AG04449 (cell line): ENCODE data around the gene ANGEL2.

Experiments used
- CTCF ChIA-PET: fragments of 350-600 bp; formaldehyde crosslinking; extraction: SDS; loops from one replicate; lab custom pipeline; 2021; ENCODE audit warnings: antibody characterized with exemption; lab: Yijun Ruan, JAX
- POLR2A ChIA-PET: fragments of 400-600, 350-600 bp; formaldehyde crosslinking; extraction: SDS; loops from one replicate; lab custom pipeline; 2020; ENCODE audit warnings: antibody characterized with exemption, inconsistent platforms; lab: Yijun Ruan, JAX
- DNase-seq: peaks from one replicate; pipeline ENCODE4 v3.0.0-alpha.2; 2010; ENCODE audit warnings: low read depth, low spot score
- H3K4me3 ChIP-seq: 2 replicates; pipeline ENCODE4 v1.5.1; 2011; ENCODE audit warnings: low read depth, mild to moderate bottlenecking, control low read depth, low read length
- TF ChIP-seq, protein P1 (sequence below): IDR thresholded peaks from one replicate; pipeline ENCODE4 v1.5.1; 2011; ENCODE audit warnings: mild to moderate bottlenecking, moderate library complexity, low read length, control low read depth, inconsistent platforms; ENCODE audit not compliant: insufficient read depth; ENCODE audit errors: missing control alignments

The ANGEL2 gene

DNA sequence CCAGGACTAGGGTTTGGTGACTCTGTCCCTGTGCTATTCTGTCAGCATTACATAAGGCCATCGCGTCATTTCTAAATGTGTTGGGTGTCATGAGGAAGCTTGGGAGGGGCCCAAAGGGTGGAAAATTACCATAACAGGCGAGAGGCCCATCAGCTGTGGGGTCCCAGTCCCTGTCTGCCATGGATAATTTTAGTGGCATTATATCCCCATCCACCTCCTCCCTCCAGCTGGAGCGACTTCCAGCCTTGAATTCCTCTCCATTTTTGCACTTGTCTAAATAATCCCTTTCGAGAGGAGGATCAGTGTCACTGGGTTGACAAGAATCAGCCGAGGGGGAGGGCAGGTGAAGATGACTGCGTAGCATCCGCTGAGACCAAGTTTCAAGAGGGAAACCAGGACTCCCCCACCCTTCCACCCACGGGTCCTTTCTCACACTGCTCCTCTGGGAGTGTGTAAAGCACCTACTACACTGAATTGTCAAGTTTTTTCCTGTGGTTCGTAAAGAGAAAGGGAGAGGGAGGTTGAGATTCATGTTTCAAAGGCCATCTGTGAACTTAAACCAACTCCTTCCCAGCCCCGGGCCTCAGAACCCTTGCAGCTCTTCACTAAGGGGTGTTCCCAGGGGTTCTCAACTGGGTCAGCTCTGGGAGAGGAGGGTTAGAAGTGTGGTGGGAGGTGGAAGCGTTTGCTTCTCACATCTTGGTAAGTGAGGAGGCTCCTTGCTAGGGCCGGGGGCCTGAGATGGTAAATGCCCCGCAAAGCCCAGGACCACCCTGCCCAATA, 36.1 kb downstream of the ANGEL2 start:
- no peak for DNase-seq
- ChIA-PET CTCF (interaction anchor here (1.0 to 2.1 kb wide), 3 partner anchors 12 to 16 kb away, joined by 3 to 11 read pairs (median 7); no protein-coding TSS in a partner anchor), POLR2A (no interaction called here)
- TF ChIP-seq, protein P1, sequence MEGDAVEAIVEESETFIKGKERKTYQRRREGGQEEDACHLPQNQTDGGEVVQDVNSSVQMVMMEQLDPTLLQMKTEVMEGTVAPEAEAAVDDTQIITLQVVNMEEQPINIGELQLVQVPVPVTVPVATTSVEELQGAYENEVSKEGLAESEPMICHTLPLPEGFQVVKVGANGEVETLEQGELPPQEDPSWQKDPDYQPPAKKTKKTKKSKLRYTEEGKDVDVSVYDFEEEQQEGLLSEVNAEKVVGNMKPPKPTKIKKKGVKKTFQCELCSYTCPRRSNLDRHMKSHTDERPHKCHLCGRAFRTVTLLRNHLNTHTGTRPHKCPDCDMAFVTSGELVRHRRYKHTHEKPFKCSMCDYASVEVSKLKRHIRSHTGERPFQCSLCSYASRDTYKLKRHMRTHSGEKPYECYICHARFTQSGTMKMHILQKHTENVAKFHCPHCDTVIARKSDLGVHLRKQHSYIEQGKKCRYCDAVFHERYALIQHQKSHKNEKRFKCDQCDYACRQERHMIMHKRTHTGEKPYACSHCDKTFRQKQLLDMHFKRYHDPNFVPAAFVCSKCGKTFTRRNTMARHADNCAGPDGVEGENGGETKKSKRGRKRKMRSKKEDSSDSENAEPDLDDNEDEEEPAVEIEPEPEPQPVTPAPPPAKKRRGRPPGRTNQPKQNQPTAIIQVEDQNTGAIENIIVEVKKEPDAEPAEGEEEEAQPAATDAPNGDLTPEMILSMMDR = no peak
- H3K4me3 ChIP-seq = no peak overlapping the region

DNA sequence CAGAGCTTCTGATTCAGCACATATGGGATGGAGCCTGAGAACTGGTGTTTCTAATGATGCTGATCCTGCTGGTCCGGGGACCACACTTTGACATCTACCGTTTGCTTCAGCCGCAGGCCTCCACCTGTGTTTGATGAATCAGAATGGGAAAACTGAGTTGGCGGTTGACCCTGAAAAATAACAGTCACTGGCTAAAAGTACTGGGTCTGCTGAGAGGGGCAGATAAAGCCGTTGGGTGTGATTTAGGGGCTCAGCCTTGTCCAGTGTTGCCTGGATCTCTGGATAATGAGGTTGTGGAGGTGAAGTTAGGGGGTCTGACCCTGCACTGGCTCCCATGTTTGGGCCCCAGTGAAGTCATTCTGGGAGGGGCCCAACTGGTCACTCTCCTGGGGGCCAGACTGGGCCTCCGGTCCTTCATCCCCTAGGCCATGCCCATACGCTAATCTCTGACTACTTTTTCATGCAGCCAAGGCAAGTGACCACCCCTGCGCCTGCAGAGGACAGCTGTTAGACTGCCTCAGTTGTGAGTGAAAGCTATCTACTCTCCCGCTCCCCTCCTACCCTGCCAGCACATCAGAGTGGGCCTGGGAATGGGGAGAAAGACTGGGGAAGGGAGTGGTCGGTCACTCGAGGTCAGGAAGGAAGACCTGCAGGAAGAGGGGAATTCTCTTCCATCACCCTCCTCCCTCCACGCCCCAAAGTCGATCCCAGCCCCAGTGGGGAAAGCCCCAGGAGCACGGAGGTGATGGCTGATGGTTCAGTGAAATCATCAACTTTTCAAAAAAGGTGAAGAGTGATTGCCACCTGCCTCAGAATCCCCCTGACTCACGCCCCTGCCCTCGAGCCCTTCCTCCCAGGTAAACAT, 37.7 kb downstream of the ANGEL2 start:
- CTCF ChIA-PET = interaction anchor here (1.3 to 2.1 kb wide), 2 partner anchors 10 to 11 kb away, joined by 11 read pairs; no protein-coding TSS in a partner anchor
- POLR2A ChIA-PET = no interaction called here
- no peak for DNase-seq
- H3K4me3 ChIP-seq = no peak overlapping the region
- TF ChIP-seq, protein P1 = no peak

DNA sequence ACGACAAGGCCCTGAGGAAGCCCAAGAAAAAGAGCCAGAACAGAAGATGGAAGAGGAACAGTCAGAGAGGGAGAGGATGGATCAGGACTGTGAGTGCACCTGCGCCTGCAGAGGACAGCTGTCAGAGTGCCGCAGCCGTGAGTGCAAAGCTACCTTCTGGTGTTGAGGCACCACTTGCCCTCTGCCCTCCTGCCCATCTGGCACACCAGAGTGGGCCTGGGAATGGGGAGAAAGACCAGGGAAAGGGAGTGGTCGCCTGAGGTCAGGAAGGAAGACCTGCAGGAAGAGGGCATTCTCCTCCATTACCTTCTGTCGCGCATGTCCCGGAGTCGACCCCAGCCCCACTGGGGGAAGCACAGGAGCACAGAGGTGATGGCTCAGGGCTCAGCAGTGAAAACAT, 39.1 kb downstream of the ANGEL2 start:
- ChIA-PET POLR2A (no interaction called here), CTCF (interaction anchor here (0.8 to 1.5 kb wide), 3 partner anchors 9 to 161 kb away, joined by 3 to 11 read pairs (median 8); no protein-coding TSS in a partner anchor)
- TF ChIP-seq, protein P1 = no peak
- H3K4me3 ChIP-seq = no peak overlapping the region
- DNase-seq = no peak

DNA sequence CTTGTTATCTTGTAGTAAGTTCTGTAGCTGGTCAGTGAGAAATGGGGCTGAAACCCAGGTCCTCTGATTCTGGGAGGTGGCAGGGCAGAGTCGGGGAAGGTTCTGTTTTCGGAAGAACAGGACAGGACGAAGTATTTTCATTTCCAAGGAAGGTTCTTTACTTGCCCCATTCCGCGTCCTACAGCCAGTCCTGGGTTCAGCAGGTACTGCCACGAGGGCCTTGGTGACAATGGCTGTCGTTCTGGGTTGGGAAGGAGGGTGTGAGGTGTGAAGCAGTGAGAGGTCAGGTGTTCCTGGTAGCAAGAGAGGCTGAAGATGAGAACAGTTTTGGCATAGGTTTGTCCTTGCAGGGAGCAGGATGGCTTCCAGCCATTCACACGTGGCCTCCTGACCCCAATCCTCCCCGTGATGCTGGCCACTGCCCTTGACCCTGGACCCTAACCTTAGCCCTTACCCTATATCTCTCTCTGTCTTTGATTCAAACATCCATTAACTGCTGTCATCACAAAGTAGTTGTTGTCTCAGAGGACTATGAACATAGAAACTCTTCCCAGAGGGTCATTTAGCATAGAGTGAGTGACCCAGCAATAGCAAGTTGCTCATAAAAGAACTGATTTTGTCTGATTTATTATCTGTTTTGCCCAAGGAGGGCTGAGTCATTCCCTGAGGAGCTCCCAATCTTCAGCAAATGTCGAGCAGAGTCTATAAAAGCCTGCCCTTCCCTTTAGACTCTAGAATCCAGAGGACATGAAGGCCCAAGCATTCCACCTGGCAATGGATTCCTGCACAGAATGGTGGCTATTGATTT, 40.4 kb downstream of the ANGEL2 start:
- no peak overlapping the region for H3K4me3 ChIP-seq
- TF ChIP-seq, protein P1 = no peak
- ChIA-PET POLR2A (no interaction called here), CTCF (interaction anchor here (0.7 to 1.5 kb wide), 2 partner anchors 8 to 11 kb away, joined by 3 to 8 read pairs; no protein-coding TSS in a partner anchor)
- no peak for DNase-seq

DNA sequence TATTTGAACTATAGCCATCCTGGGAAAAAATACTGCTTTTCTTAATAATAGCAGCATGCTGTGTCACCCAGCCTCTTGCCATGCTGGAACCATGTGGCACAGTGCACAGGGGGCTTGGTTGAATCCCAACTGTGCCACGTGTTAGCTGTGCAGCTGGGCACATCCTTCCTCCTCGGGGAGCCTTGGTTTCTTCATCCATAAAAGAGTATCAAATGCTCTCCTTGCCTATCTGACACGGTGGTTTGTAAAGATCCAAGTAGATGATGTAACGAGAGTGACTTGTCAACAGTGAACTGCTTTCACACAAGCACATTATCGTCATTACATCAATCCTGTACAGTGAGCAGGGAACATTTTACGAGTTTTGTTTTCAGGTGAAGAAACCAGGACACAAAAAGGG, 41.0 kb downstream of the ANGEL2 start:
- CTCF ChIA-PET = no interaction called here
- POLR2A ChIA-PET = no interaction called here
- TF ChIP-seq, protein P1 = no peak
- no peak for DNase-seq
- H3K4me3 ChIP-seq = no peak overlapping the region
